Neural progenitor cell (in vitro differentiated cells): ENCODE measurements around the gene HMGCLL1. TPM values are rescaled to one million over a fixed set of nuclear protein-coding genes. Genes with fewer than 3 reads are reported as not detected.

Experiments
- DNase-seq: peaks from one replicate; pipeline ENCODE4 v3.0.0-alpha.2; 2016; ENCODE audit warnings: low spot score
- H2AFZ ChIP-seq: fragments of 200-600 bp; sonication (generic); replicated peaks from 2 replicates; pipeline ENCODE4 v1.6.1; 2016; ENCODE audit warnings: antibody characterized with exemption
- H3F3A ChIP-seq: fragments of 200-600 bp; sonication (generic); 2 replicates; pipeline ENCODE4 v1.6.1; 2016; ENCODE audit warnings: antibody characterized with exemption, low read depth
- H3K27ac ChIP-seq: fragments of 200-600 bp; sonication (generic); 2 replicates; pipeline ENCODE4 v1.5.1; 2016; ENCODE audit warnings: mild to moderate bottlenecking
- H3K27me3 ChIP-seq: fragments of 200-600 bp; sonication (generic); 2 replicates; pipeline ENCODE4 v1.6.1; 2016; ENCODE audit warnings: mild to moderate bottlenecking, moderate library complexity
- H3K36me3 ChIP-seq: fragments of 200-600 bp; sonication (generic); 2 replicates; pipeline ENCODE4 v1.5.1; 2016
- H3K4me1 ChIP-seq: fragments of 200-600 bp; sonication (generic); 2 replicates; pipeline ENCODE4 v1.6.1; 2016; ENCODE audit warnings: mixed run types
- H3K4me2 ChIP-seq: fragments of 200-600 bp; sonication (generic); 2 replicates; pipeline ENCODE4 v1.6.1; 2016
- H3K4me3 ChIP-seq: fragments of 200-600 bp; sonication (generic); 2 replicates; pipeline ENCODE4 v1.5.1; 2016
- H3K79me2 ChIP-seq: fragments of 200-600 bp; sonication (generic); 2 replicates; pipeline ENCODE4 v1.6.1; 2016; ENCODE audit warnings: low read depth
- H3K9ac ChIP-seq: fragments of 200-600 bp; sonication (generic); 2 replicates; pipeline ENCODE4 v1.6.1; 2016
- H3K9me3 ChIP-seq: fragments of 200-600 bp; sonication (generic); 2 replicates; pipeline ENCODE4 v1.5.1; 2016; ENCODE audit warnings: low read depth
- H4K20me1 ChIP-seq: fragments of 200-600 bp; sonication (generic); 2 replicates; pipeline ENCODE4 v1.6.1; 2016; ENCODE audit warnings: low read depth
- H3K27ac Mint-ChIP-seq: 3 replicates; pipeline ENCODE4 v1.8.0; 2021; ENCODE audit warnings: mixed read lengths
- H3K27me3 Mint-ChIP-seq: 2 replicates; pipeline ENCODE4 v1.8.0; 2022; ENCODE audit warnings: low read depth, mild to moderate bottlenecking, inconsistent platforms, moderate library complexity, mixed read lengths; ENCODE audit not compliant: insufficient read depth
- H3K36me3 Mint-ChIP-seq: 3 replicates; pipeline ENCODE4 v1.8.0; 2021; ENCODE audit warnings: mixed read lengths
- H3K4me1 Mint-ChIP-seq: 3 replicates; pipeline ENCODE4 v1.8.0; 2021; ENCODE audit warnings: mixed read lengths
- H3K4me3 Mint-ChIP-seq: 3 replicates; pipeline ENCODE4 v1.8.0; 2021; ENCODE audit warnings: mild to moderate bottlenecking, moderate library complexity, mixed read lengths
- H3K9me3 Mint-ChIP-seq: 3 replicates; pipeline ENCODE4 v1.8.0; 2020; ENCODE audit warnings: mixed read lengths
- CTCF ChIP-seq: fragments of 200-600 bp; sonication (generic); IDR thresholded peaks from 2 replicates; pipeline ENCODE4 v1.5.1; 2017; ENCODE audit warnings: antibody characterized with exemption, mild to moderate bottlenecking
- EZH2 ChIP-seq: fragments of 200-600 bp; sonication (generic); IDR thresholded peaks from 2 replicates; pipeline ENCODE4 v1.6.1; 2017; ENCODE audit warnings: antibody characterized with exemption, mild to moderate bottlenecking, moderate library complexity
- EZH2phosphoT487 ChIP-seq: fragments of 200-600 bp; sonication (generic); IDR thresholded peaks from 2 replicates; pipeline ENCODE4 v1.6.1; 2017; ENCODE audit warnings: antibody characterized with exemption
- total RNA-seq: library from RNA; depleted of rRNA; stranded (reverse); fragments of >200 nt; gene quantifications from 2 replicates; pipeline ENCODE4 v1.2.3, GENCODE V29; 2015; ENCODE audit warnings: low replicate concordance

HMGCLL1 gene
- total RNA-seq, 1 donor from 2014 or later: 6.5 TPM

GRCh38 chr6:55584654-55585354 is 5.8 kb upstream of the HMGCLL1 start:
- Histone ChIP-seq H3K27ac (no peak overlapping the region), H3K79me2 (no peaks in the 10 kb centered on the region), H3K27me3 (peaks cover 4% of the 10 kb centered on the region), H4K20me1 (no peaks in the 10 kb centered on the region), H3K36me3 (no peaks in the 10 kb centered on the region), H3K4me1 (no peaks in the 10 kb centered on the region), H3K4me2 (no peak overlapping the region), H2AFZ (no peak overlapping the region), H3K9ac (no peak overlapping the region), H3K4me3 (no peak overlapping the region), H3F3A (no peaks in the 10 kb centered on the region), H3K9me3 (no peaks in the 10 kb centered on the region)
- Mint-ChIP-seq H3K36me3 (no peaks in the 10 kb centered on the region), H3K9me3 (peaks cover 5% of the 10 kb centered on the region), H3K4me1 (no peaks in the 10 kb centered on the region), H3K27ac (no peak overlapping the region), H3K27me3 (peaks cover 3% of the 10 kb centered on the region), H3K4me3 (no peak overlapping the region)
- TF ChIP-seq EZH2 (no peak), CTCF (no peak), EZH2phosphoT487 (no peak)
- no peak for DNase-seq

- no peaks in the 10 kb centered on the region for H3F3A ChIP-seq
- H3K4me3 ChIP-seq: no peak overlapping the region
- Mint-ChIP-seq H3K27ac (no peak overlapping the region), H3K9me3 (peaks cover 8% of the 10 kb centered on the region), H3K4me3 (no peak overlapping the region), H3K4me1 (peaks cover 5% of the 10 kb centered on the region), H3K27me3 (peaks cover 3% of the 10 kb centered on the region), H3K36me3 (no peaks in the 10 kb centered on the region)
- TF ChIP-seq EZH2: no peak
- no peak for TF ChIP-seq EZH2phosphoT487
- no peak for TF ChIP-seq CTCF
- H3K36me3 ChIP-seq: no peaks in the 10 kb centered on the region
- peaks cover 21% of the 10 kb centered on the region for H3K27me3 ChIP-seq
- H3K27ac ChIP-seq: no peak overlapping the region
- H3K9me3 ChIP-seq: peaks cover 13% of the 10 kb centered on the region
- H3K9ac ChIP-seq: no peak overlapping the region
- no peaks in the 10 kb centered on the region for H3K79me2 ChIP-seq
- H4K20me1 ChIP-seq: no peaks in the 10 kb centered on the region
- no peak overlapping the region for H2AFZ ChIP-seq
- DNase-seq: no peak
- no peaks in the 10 kb centered on the region for H3K4me1 ChIP-seq
- H3K4me2 ChIP-seq: no peak overlapping the region
These were observed 2.2 kb downstream of the HMGCLL1 start for GRCh38 chr6:55576811-55577210.

- peaks cover 5% of the 10 kb centered on the region for H3K4me1 Mint-ChIP-seq
- no peaks in the 10 kb centered on the region for H3K4me1 ChIP-seq
- no peak overlapping the region for H2AFZ ChIP-seq
- no peaks in the 10 kb centered on the region for H3K36me3 ChIP-seq
- no peak for DNase-seq
- no peaks in the 10 kb centered on the region for H3F3A ChIP-seq
- no peak for TF ChIP-seq CTCF
- no peak for TF ChIP-seq EZH2
- TF ChIP-seq EZH2phosphoT487: no peak
- no peak overlapping the region for H3K9ac ChIP-seq
- no peak overlapping the region for H3K4me3 ChIP-seq
- no peaks in the 10 kb centered on the region for H3K27me3 Mint-ChIP-seq
- H3K27ac Mint-ChIP-seq: no peak overlapping the region
- no peak overlapping the region for H3K4me2 ChIP-seq
- H3K4me3 Mint-ChIP-seq: no peak overlapping the region
- peaks cover 6% of the 10 kb centered on the region for H3K9me3 Mint-ChIP-seq
- no peaks in the 10 kb centered on the region for H3K36me3 Mint-ChIP-seq
- H3K79me2 ChIP-seq: no peaks in the 10 kb centered on the region
- H3K27me3 ChIP-seq: peaks cover 15% of the 10 kb centered on the region
- peaks cover 13% of the 10 kb centered on the region for H3K9me3 ChIP-seq
- no peak overlapping the region for H3K27ac ChIP-seq
- no peaks in the 10 kb centered on the region for H4K20me1 ChIP-seq
These were observed 4.4 kb downstream of the HMGCLL1 start for GRCh38 chr6:55574556-55574955.
